ENCODE measurements around the gene PRKCQ.

GRCh38 chr10:6514844-6515780, 65.0 kb downstream of the PRKCQ start:
- TF ChIP-seq CTCF (IDR thresholded peaks at IDR 0.05) (no peak), POLR2A (IDR thresholded peaks at IDR 0.05) (no peak)

Data from body of pancreas (tissue), 4 donors.